Neural cell (in vitro differentiated cells): ENCODE results near the gene FBLN5. TPM values are rescaled to one million over a fixed set of nuclear protein-coding genes. Genes with fewer than 3 reads are reported as not detected.

ENCODE experiments used
- H2AFZ ChIP-seq: fragments of 200-600, 300-800 bp; sonication (generic), shearing (Covaris generic); 2 replicates; pipeline ENCODE4 v1.6.0; 2014; ENCODE audit warnings: low read depth, mild to moderate bottlenecking, antibody characterized with exemption, low read length, moderate library complexity
- H3F3A ChIP-seq: fragments of 200-600 bp; shearing (Covaris generic); 2 replicates; pipeline ENCODE4 v1.6.1; 2016; ENCODE audit warnings: mild to moderate bottlenecking, moderate library complexity, mixed read lengths, antibody characterized with exemption, low read length; ENCODE audit not compliant: insufficient read depth, poor library complexity, severe bottlenecking
- H3K27ac ChIP-seq: fragments of 200-600, 300-800 bp; sonication (generic), shearing (Covaris generic); 2 replicates; pipeline ENCODE4 v1.5.1; 2014; ENCODE audit warnings: mild to moderate bottlenecking, low read length, moderate library complexity
- H3K27me3 ChIP-seq: fragments of 300-800, 200-600 bp; sonication (generic), shearing (Covaris generic); 2 replicates; pipeline ENCODE4 v1.6.0; 2014; ENCODE audit warnings: mild to moderate bottlenecking, low read depth, low read length, moderate library complexity; ENCODE audit not compliant: insufficient read depth
- H3K36me3 ChIP-seq: fragments of 300-800, 200-600 bp; sonication (generic), shearing (Covaris generic); 2 replicates; pipeline ENCODE4 v1.5.1; 2014; ENCODE audit warnings: mild to moderate bottlenecking, antibody characterized with exemption, low read length, moderate library complexity; ENCODE audit not compliant: insufficient read depth
- H3K4me2 ChIP-seq: fragments of 300-800, 200-600 bp; sonication (generic), shearing (Covaris generic); 2 replicates; pipeline ENCODE4 v1.6.0; 2014; ENCODE audit warnings: mild to moderate bottlenecking, low read length
- H3K4me3 ChIP-seq: fragments of 300-800, 200-600 bp; sonication (generic), shearing (Covaris generic); 2 replicates; pipeline ENCODE4 v1.5.1; 2014; ENCODE audit warnings: mild to moderate bottlenecking, low read length, moderate library complexity
- H3K79me2 ChIP-seq: fragments of 200-600 bp; shearing (Covaris generic); replicated peaks from 2 replicates; pipeline ENCODE4 v1.6.0; 2014; ENCODE audit warnings: mild to moderate bottlenecking, low read length, moderate library complexity; ENCODE audit not compliant: insufficient read depth
- H3K9ac ChIP-seq: fragments of 300-800, 200-600 bp; sonication (generic), shearing (Covaris generic); 2 replicates; pipeline ENCODE4 v1.6.1; 2016; ENCODE audit warnings: mild to moderate bottlenecking, low read length, mixed read lengths
- H3K9me2 ChIP-seq: fragments of 200-600 bp; shearing (Covaris generic); 2 replicates; pipeline ENCODE4 v1.6.1; 2016; ENCODE audit warnings: mild to moderate bottlenecking, low read length, mixed read lengths; ENCODE audit not compliant: insufficient read depth
- H3K9me3 ChIP-seq: fragments of 200-600, 300-800 bp; sonication (generic), shearing (Covaris generic); 2 replicates; pipeline ENCODE4 v1.6.1; 2016; ENCODE audit warnings: mild to moderate bottlenecking, mixed run types, low read length, moderate library complexity, mixed read lengths
- H4K20me1 ChIP-seq: fragments of 200-600 bp; shearing (Covaris generic); 2 replicates; pipeline ENCODE4 v1.6.1; 2016; ENCODE audit warnings: mild to moderate bottlenecking, mixed run types; ENCODE audit not compliant: insufficient read depth
- CTCF ChIP-seq: fragments of 450-650 bp; IDR thresholded peaks from 2 replicates; pipeline ENCODE4 v1.5.1; 2014; ENCODE audit warnings: antibody characterized with exemption, mild to moderate bottlenecking, moderate library complexity; ENCODE audit not compliant: poor library complexity, severe bottlenecking
- EP300 ChIP-seq: fragments of 450-650 bp; conservative IDR thresholded peaks from 2 replicates; pipeline ENCODE4 v1.6.1; 2014; ENCODE audit warnings: antibody characterized with exemption, mild to moderate bottlenecking, moderate library complexity; ENCODE audit not compliant: poor library complexity, severe bottlenecking
- EZH2 ChIP-seq: fragments of 200-600, 300-800 bp; shearing (Covaris generic), sonication (generic); IDR thresholded peaks from 2 replicates; pipeline ENCODE4 v1.6.1; 2014; ENCODE audit warnings: antibody characterized with exemption, low read length, borderline replicate concordance, mild to moderate bottlenecking; ENCODE audit not compliant: insufficient read depth, poor library complexity, severe bottlenecking
- MXI1 ChIP-seq: fragments of 450-650 bp; conservative IDR thresholded peaks from 2 replicates; pipeline ENCODE4 v1.6.1; 2014; ENCODE audit warnings: antibody characterized with exemption, mild to moderate bottlenecking; ENCODE audit not compliant: poor library complexity, severe bottlenecking
- POLR2AphosphoS5 ChIP-seq: IDR thresholded peaks from 2 replicates; pipeline ENCODE4 v1.6.1; 2012
- RAD21 ChIP-seq: fragments of 450-650 bp; conservative IDR thresholded peaks from 2 replicates; pipeline ENCODE4 v1.6.1; 2014; ENCODE audit warnings: antibody characterized with exemption, mild to moderate bottlenecking, moderate library complexity
- REST ChIP-seq: IDR thresholded peaks from 2 replicates; pipeline ENCODE4 v1.6.1; 2012; ENCODE audit warnings: borderline replicate concordance
- SMC3 ChIP-seq: fragments of 450-650 bp; conservative IDR thresholded peaks from 2 replicates; pipeline ENCODE4 v1.6.1; 2014; ENCODE audit warnings: antibody characterized with exemption, mild to moderate bottlenecking, moderate library complexity; ENCODE audit not compliant: poor library complexity
- TAF1 ChIP-seq: IDR thresholded peaks from 2 replicates; pipeline ENCODE4 v1.6.1; 2012; ENCODE audit warnings: low read depth
- polyA plus RNA-seq: library from polyadenylated mRNA; depleted of rRNA; stranded (reverse); fragments of >200 nt; gene quantifications from 2 replicates; pipeline ENCODE4 v1.2.3, GENCODE V29; 2014

The FBLN5 gene
- polyA plus RNA-seq, 1 donor from 2014 or later: 1.5 TPM

GRCh38 chr14:91834571-91834970 is 112.9 kb downstream of the FBLN5 start:
- Histone ChIP-seq H4K20me1 (no peaks in the 10 kb centered on the region), H3K79me2 (no peaks in the 10 kb centered on the region), H3K9me3 (no peaks in the 10 kb centered on the region), H3K4me2 (no peak overlapping the region), H3K27ac (no peak overlapping the region), H3F3A (no peaks in the 10 kb centered on the region), H3K9me2 (no peaks in the 10 kb centered on the region), H3K4me3 (no peak overlapping the region), H3K27me3 (peaks cover 43% of the 10 kb centered on the region), H3K36me3 (no peaks in the 10 kb centered on the region), H3K9ac (no peak overlapping the region), H2AFZ (no peak overlapping the region)
- no peak for TF ChIP-seq POLR2AphosphoS5
- no peak for TF ChIP-seq EZH2
- TF ChIP-seq EP300: no peak
- no peak for TF ChIP-seq REST
- TF ChIP-seq TAF1: no peak
- TF ChIP-seq RAD21: no peak
- no peak for TF ChIP-seq SMC3
- no peak for TF ChIP-seq MXI1
- no peak for TF ChIP-seq CTCF

DNA sequence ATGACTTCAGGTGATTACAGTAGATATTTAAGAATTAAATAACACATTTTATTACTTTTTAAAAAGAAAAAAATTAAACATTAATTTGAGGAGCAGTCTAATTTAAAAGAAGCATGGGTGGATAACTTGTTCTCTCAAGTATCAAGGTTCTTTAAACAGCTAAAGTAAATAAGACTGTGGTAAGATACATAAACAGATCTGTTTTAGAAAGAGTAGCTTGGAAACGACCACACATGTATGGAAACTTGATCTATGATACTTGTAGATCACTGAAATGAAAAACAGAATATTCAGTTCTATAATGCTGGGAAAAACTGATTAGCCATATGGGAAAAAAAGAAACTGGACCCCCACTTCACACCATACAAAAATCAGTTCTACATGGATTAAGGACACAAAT is 116.2 kb downstream of the FBLN5 start:
- Histone ChIP-seq H3K9me3 (no peaks in the 10 kb centered on the region), H3K4me3 (no peak overlapping the region), H2AFZ (no peak overlapping the region), H3K9ac (no peak overlapping the region), H3K27ac (no peak overlapping the region), H3F3A (no peaks in the 10 kb centered on the region), H3K36me3 (no peaks in the 10 kb centered on the region), H4K20me1 (no peaks in the 10 kb centered on the region), H3K4me2 (no peak overlapping the region), H3K27me3 (peaks cover 26% of the 10 kb centered on the region), H3K9me2 (no peaks in the 10 kb centered on the region), H3K79me2 (no peaks in the 10 kb centered on the region)
- TF ChIP-seq CTCF (no peak), TAF1 (no peak), SMC3 (no peak), REST (no peak), EP300 (no peak), RAD21 (no peak), EZH2 (no peak), MXI1 (no peak), POLR2AphosphoS5 (no peak)
